Smooth muscle cell (in vitro differentiated cells): Measurements from ENCODE around the gene DRAP1. TPM values are rescaled to one million over a fixed set of nuclear protein-coding genes. Genes with fewer than 3 reads are reported as not detected.

Source experiments
- DNase-seq: peaks from one replicate; lab custom pipeline; 2025; ENCODE audit not compliant: unreplicated experiment; lab: John Stamatoyannopoulos, UW
- H2AFZ ChIP-seq: fragments of 200-600 bp; sonication (generic); 2 replicates; pipeline ENCODE4 v1.6.0; 2016; ENCODE audit warnings: antibody characterized with exemption, low read depth, mild to moderate bottlenecking
- H3F3A ChIP-seq: fragments of 200-600 bp; sonication (generic); 2 replicates; pipeline ENCODE4 v1.6.0; 2017; ENCODE audit warnings: antibody characterized with exemption, low read depth
- H3K27ac ChIP-seq: fragments of 200-600 bp; sonication (generic); 2 replicates; pipeline ENCODE4 v1.5.1; 2016; ENCODE audit warnings: low read depth, mild to moderate bottlenecking
- H3K27me3 ChIP-seq: fragments of 200-600 bp; sonication (generic); 2 replicates; pipeline ENCODE4 v1.6.1; 2016; ENCODE audit warnings: low read depth, mild to moderate bottlenecking
- H3K36me3 ChIP-seq: fragments of 200-600 bp; sonication (generic); 2 replicates; pipeline ENCODE4 v1.5.1; 2016; ENCODE audit warnings: low read depth
- H3K4me1 ChIP-seq: fragments of 200-600 bp; sonication (generic); 2 replicates; pipeline ENCODE4 v1.5.1; 2016; ENCODE audit warnings: low read depth
- H3K4me2 ChIP-seq: fragments of 200-600 bp; sonication (generic); 2 replicates; pipeline ENCODE4 v1.6.0; 2016; ENCODE audit warnings: mild to moderate bottlenecking
- H3K4me3 ChIP-seq: fragments of 200-600 bp; sonication (generic); 2 replicates; pipeline ENCODE4 v1.5.1; 2016; ENCODE audit warnings: mild to moderate bottlenecking
- H3K79me2 ChIP-seq: fragments of 200-600 bp; sonication (generic); 2 replicates; pipeline ENCODE4 v1.6.0; 2016; ENCODE audit warnings: low read depth, mild to moderate bottlenecking
- H3K9ac ChIP-seq: fragments of 200-600 bp; sonication (generic); 2 replicates; pipeline ENCODE4 v1.6.0; 2016; ENCODE audit warnings: low read depth
- H3K9me3 ChIP-seq: fragments of 200-600 bp; sonication (generic); replicated peaks from 2 replicates; pipeline ENCODE4 v1.5.1; 2016; ENCODE audit warnings: low read depth
- H4K20me1 ChIP-seq: fragments of 200-600 bp; sonication (generic); 2 replicates; pipeline ENCODE4 v1.6.0; 2016; ENCODE audit warnings: low read depth
- WGBS: methylation state at CpG from one replicate; pipeline ENCODE4 v1.1.7; 2016; ENCODE audit warnings: low lambda C conversion rate; 5-methylcytosine and 5-hydroxymethylcytosine counted together
- polyA plus RNA-seq: library from polyadenylated mRNA; unstranded; fragments of >200 nt; fragmentation: Nextera tagmentation; extraction: Ambion mirVana; gene quantifications from 2 replicates; pipeline ENCODE4 v1.2.1, GENCODE V29; 2016
- total RNA-seq: library from RNA; depleted of rRNA; stranded (reverse); fragments of >200 nt; gene quantifications from 2 replicates; pipeline ENCODE4 v1.2.3, GENCODE V29; 2014
- TF ChIP-seq, protein P1 (sequence below): fragments of 200-600 bp; sonication (generic); IDR thresholded peaks from 2 replicates; pipeline ENCODE4 v1.5.1; 2017; ENCODE audit warnings: borderline replicate concordance, mild to moderate bottlenecking, antibody characterized with exemption; ENCODE audit not compliant: insufficient read depth, poor library complexity, severe bottlenecking

DRAP1 gene
- total and polyA plus RNA-seq, 2 experiments from 2014 or later: 79.3 to 278 TPM

DNA sequence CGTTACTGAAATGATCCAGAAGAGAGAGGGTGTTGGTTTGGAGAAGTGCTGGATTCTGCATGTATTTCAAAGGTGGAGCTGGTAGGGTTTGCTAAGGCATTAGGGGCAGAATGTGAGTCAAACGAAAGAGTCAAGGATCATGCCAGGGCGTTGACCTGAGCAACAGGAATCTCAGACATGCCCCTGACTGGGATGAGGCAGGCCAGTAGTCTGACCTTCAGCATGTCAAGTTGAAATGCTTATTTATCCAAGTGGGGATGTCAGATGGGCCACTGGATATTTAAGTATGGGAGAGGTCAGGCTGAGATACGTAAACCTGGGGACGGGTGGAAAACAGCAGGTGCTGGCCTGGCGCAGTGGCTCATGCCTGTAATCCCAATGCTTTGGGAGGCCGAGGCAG is 23.3 kb downstream of the DRAP1 start:
- Histone ChIP-seq H3K27me3 (no peaks in the 10 kb centered on the region), H3K9ac (no peak overlapping the region), H3K4me3 (no peak overlapping the region), H3K4me2 (no peak overlapping the region), H3F3A (no peaks in the 10 kb centered on the region), H3K4me1 (peaks cover 5% of the 10 kb centered on the region), H3K9me3 (no peaks in the 10 kb centered on the region), H3K36me3 (no peaks in the 10 kb centered on the region), H3K27ac (no peak overlapping the region), H2AFZ (no peak overlapping the region), H4K20me1 (no peaks in the 10 kb centered on the region), H3K79me2 (no peaks in the 10 kb centered on the region)
- no peak for DNase-seq
- 92% methylated on average over 7 of the region's 7 CpGs for WGBS
- TF ChIP-seq, protein P1, sequence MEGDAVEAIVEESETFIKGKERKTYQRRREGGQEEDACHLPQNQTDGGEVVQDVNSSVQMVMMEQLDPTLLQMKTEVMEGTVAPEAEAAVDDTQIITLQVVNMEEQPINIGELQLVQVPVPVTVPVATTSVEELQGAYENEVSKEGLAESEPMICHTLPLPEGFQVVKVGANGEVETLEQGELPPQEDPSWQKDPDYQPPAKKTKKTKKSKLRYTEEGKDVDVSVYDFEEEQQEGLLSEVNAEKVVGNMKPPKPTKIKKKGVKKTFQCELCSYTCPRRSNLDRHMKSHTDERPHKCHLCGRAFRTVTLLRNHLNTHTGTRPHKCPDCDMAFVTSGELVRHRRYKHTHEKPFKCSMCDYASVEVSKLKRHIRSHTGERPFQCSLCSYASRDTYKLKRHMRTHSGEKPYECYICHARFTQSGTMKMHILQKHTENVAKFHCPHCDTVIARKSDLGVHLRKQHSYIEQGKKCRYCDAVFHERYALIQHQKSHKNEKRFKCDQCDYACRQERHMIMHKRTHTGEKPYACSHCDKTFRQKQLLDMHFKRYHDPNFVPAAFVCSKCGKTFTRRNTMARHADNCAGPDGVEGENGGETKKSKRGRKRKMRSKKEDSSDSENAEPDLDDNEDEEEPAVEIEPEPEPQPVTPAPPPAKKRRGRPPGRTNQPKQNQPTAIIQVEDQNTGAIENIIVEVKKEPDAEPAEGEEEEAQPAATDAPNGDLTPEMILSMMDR: no peak

DNA sequence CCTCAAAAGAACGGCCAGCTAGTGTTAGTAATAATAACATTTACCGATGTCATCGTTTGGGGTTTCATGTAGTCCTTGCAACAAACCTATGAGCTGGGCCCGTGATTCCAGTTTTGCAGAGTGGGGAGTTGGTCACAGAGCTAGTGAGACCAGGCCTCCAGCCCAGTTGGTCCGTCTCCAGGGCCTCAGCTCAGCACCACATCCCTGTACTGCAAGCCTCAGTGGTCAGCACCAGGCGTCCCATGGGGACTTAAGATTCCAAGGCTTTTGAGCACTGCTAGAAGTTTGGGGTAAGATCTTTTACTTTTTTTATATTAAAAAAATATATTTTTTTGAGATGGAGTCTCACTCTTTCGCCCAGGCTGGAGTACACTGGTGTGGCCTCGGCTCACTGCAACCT is 25.0 kb downstream of the DRAP1 start:
- Histone ChIP-seq H3K4me2 (no peak overlapping the region), H3K4me1 (peaks cover 5% of the 10 kb centered on the region), H3K4me3 (no peak overlapping the region), H3K27ac (no peak overlapping the region), H2AFZ (no peak overlapping the region), H4K20me1 (no peaks in the 10 kb centered on the region), H3K9me3 (no peaks in the 10 kb centered on the region), H3K9ac (no peak overlapping the region), H3K36me3 (no peaks in the 10 kb centered on the region), H3F3A (no peaks in the 10 kb centered on the region), H3K79me2 (no peaks in the 10 kb centered on the region), H3K27me3 (no peaks in the 10 kb centered on the region)
- no peak for DNase-seq
- 94% methylated on average over 8 of the region's 8 CpGs for WGBS
- TF ChIP-seq, protein P1: no peak

DNA sequence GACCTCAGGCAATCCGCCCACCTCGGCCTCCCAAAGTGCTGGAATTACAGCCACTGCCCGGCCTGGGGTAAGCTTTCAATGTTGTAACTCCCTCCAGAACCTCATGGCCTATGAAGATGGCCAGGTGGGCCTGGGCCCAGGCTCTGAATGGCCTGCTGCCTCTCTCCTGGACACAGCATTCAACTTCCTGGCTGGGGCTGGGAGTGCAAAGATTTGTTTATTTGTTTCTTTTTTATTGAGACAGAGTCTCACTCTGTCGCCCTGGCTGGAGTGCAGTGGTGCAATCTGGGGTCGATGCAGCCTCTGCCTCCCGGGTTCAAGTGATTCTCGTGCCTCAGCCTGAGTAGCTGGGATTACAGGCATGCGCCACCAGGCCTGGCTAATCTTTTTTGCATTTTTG is 25.5 kb downstream of the DRAP1 start:
- Histone ChIP-seq H4K20me1 (no peaks in the 10 kb centered on the region), H2AFZ (no peak overlapping the region), H3K27me3 (no peaks in the 10 kb centered on the region), H3K9ac (no peak overlapping the region), H3F3A (no peaks in the 10 kb centered on the region), H3K36me3 (no peaks in the 10 kb centered on the region), H3K9me3 (no peaks in the 10 kb centered on the region), H3K4me3 (no peak overlapping the region), H3K4me1 (peaks cover 5% of the 10 kb centered on the region), H3K27ac (no peak overlapping the region), H3K79me2 (no peaks in the 10 kb centered on the region), H3K4me2 (no peak overlapping the region)
- 89% methylated on average over 8 of the region's 8 CpGs for WGBS
- TF ChIP-seq, protein P1: no peak
- DNase-seq: no peak

DNA sequence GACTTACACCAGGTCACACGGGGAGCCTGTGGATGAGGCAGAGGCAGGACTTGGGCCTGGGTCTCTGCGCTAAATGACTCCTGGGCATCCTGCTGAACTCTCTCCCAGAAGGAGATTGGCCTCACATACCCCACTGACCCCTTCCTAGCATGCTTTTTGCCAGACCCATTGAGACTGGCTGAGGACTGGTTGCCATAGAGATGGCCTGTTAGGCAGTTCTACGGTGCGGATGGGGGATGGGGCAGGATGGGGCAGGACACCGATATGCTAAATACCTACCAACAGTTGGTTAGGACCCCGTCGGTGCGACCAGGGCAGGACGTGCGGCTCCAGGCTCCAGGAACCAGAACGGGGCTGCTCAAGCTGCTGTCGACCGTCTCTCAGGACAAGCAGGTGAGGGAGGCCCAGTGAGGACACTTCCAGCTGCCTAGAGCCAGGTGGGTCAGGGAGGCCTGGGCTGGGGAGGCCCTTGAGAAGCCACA is 26.2 kb downstream of the DRAP1 start, which contains the start of gene TSGA10IP:
TSGA10IP (plus strand) TSS at position 51 of the 482 bp plus-strand sequence; CDS start at position 247, 196 bp downstream.
- no peak for DNase-seq
- Histone ChIP-seq H3K27ac (no peak within 1 kb of the TSS), H3K9me3 (no peaks in the 10 kb centered on the region), H3K79me2 (no peaks in the 10 kb centered on the region), H3K4me2 (no peak within 1 kb of the TSS), H3F3A (no peaks in the 10 kb centered on the region), H3K36me3 (no peaks in the 10 kb centered on the region), H2AFZ (no peak within 1 kb of the TSS), H4K20me1 (no peaks in the 10 kb centered on the region), H3K9ac (no peak within 1 kb of the TSS), H3K27me3 (no peaks in the 10 kb centered on the region), H3K4me1 (peaks cover 5% of the 10 kb centered on the region), H3K4me3 (no peak within 1 kb of the TSS)
- 65% methylated on average over 13 of the region's 13 CpGs for WGBS
- TF ChIP-seq, protein P1: no peak
